ENCODE data around the gene LCTL.

DNA sequence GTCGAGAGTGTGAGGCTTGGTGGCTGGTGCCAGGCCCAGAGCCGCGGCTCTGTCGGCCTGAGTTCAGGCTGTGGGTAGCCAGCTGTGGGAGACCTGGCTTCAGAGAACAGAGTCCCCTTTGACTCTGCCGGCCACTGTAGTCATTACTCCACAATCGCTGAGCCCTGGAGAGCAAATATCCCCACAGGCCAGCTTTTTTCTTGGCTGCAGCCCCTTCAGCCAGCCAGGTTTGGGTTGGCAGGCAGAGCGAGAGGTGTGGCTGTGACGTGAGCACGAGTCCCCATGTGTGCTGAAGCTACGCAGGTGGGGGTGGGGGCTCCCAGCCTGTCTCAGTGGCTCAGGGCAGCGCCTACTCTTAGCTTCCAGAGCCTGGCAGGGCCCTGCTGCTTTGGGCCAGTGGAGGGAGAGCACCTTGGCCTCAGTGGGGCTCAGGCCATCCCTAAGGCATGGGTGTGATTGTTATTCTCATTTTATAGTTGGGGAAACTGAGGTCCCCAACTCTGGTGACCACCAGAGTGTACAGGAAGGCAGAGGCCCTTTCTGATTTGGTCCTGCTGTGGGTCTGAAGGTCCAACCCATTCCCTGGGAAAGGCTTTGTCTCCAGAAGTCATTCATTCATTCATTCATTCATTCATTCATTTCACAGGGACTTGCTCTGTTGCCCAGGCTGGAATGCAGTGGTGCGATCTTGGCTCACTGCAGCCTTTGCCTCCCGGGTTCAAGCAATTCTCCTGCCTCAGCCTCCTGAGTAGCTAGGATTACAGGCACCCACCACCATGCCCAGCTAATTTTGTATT is 45.7 kb upstream of the LCTL start:
- TF ChIP-seq, protein P1, sequence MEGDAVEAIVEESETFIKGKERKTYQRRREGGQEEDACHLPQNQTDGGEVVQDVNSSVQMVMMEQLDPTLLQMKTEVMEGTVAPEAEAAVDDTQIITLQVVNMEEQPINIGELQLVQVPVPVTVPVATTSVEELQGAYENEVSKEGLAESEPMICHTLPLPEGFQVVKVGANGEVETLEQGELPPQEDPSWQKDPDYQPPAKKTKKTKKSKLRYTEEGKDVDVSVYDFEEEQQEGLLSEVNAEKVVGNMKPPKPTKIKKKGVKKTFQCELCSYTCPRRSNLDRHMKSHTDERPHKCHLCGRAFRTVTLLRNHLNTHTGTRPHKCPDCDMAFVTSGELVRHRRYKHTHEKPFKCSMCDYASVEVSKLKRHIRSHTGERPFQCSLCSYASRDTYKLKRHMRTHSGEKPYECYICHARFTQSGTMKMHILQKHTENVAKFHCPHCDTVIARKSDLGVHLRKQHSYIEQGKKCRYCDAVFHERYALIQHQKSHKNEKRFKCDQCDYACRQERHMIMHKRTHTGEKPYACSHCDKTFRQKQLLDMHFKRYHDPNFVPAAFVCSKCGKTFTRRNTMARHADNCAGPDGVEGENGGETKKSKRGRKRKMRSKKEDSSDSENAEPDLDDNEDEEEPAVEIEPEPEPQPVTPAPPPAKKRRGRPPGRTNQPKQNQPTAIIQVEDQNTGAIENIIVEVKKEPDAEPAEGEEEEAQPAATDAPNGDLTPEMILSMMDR (IDR thresholded peaks at IDR 0.05; ENCODE audit: poor library complexity), result no peak
- TF ChIP-seq EZH2 (IDR thresholded peaks at IDR 0.05; ENCODE audit: borderline replicate concordance), result no peak

Data from hepatocyte (in vitro differentiated cells).